Gastrocnemius medialis (tissue), 4 donors: ENCODE data around the gene IL17C. TPM values are rescaled to one million over a fixed set of nuclear protein-coding genes. Genes with fewer than 3 reads are reported as not detected.
A peak's percentile ranks its signal among the peaks of the same experiment; 100 is the strongest.

Experiments used
- ATAC-seq, 2 donors: fragments of 150-250 bp; one replicate each; pipeline ENCODE4 v1.9.1; 2016
- DNase-seq, 2 donors: peaks; one replicate each; pipeline ENCODE4 v3.0.0-alpha.2; 2019
- H3K27ac ChIP-seq, 4 donors: fragments of 200-600 bp; sonication (generic); 1 replicate in 1 of 4; 2 replicates in 3 of 4; pipeline ENCODE4 v1.5.1; 2016 to 2018; ENCODE audit warnings: mild to moderate bottlenecking in 2 of 4, moderate library complexity in 1 of 4
- H3K27me3 ChIP-seq, 3 donors: fragments of 200-600 bp; sonication (generic) in 2 of 3; 1 replicate in 1 of 3; 2 replicates in 2 of 3; pipeline versions ENCODE4 v1.5.1 to v1.6.0; 2016 to 2019; ENCODE audit warnings: mild to moderate bottlenecking in 1 of 3, moderate library complexity in 1 of 3
- H3K36me3 ChIP-seq, 2 donors: fragments of 200-600 bp; sonication (generic) in 1 of 2; one replicate each; pipeline ENCODE4 v1.5.1; 2017 to 2018
- H3K4me1 ChIP-seq, 2 donors: fragments of 200-600 bp; sonication (generic) in 1 of 2; one replicate each; pipeline ENCODE4 v1.5.1; 2016 to 2017; ENCODE audit warnings: mild to moderate bottlenecking in 2 of 2
- H3K4me3 ChIP-seq, 4 donors: fragments of 200-600 bp; sonication (generic) in 3 of 4; 1 replicate in 1 of 4; 2 replicates in 3 of 4; pipeline ENCODE4 v1.5.1; 2016 to 2019; ENCODE audit warnings: mild to moderate bottlenecking in 2 of 4
- H3K9me3 ChIP-seq, 3 donors: fragments of 200-600 bp; sonication (generic) in 2 of 3; 1 replicate in 1 of 3; 2 replicates in 2 of 3; pipeline ENCODE4 v1.5.1; 2016 to 2019
- POLR2A ChIP-seq, 2 donors: fragments of 450-650 bp; IDR thresholded peaks; one replicate each; pipeline ENCODE4 v1.6.1; 2017; ENCODE audit warnings: antibody characterized with exemption in 2 of 2, mild to moderate bottlenecking in 2 of 2, moderate library complexity in 2 of 2
- in situ Hi-C, 4 donors: fragments of 200-750 bp; cut with MboI; loops; one replicate each; pipeline versions ENCODE4 v1.15.0 to v1.8.0; 2017; ENCODE audit warnings: low sequenced_read_pairs in 4 of 4
- intact Hi-C: fragments of 100-400 bp; cut with DNase I; formaldehyde crosslinking; loops from one replicate; pipeline ENCODE4 v1.15.1; 2023; ENCODE audit warnings: low total_unique reads
- total RNA-seq, 4 donors: library from RNA; depleted of rRNA; stranded (reverse); fragments of >200 nt; gene quantifications; one replicate each; pipeline versions ENCODE4 v1.1.0 to v1.2.3, GENCODE V29; 2016
- TF ChIP-seq, protein P1 (sequence below), 5 experiments: fragments of 450-650 bp in 3 of 5; fragments of 200-600 bp in 2 of 5; sonication (generic) in 2 of 5; IDR thresholded peaks in 4 of 5; conservative IDR thresholded peaks in 1 of 5; 1 replicate in 4 of 5; 2 replicates in 1 of 5; pipeline ENCODE4 v1.5.1; 2016 to 2019; ENCODE audit warnings: antibody characterized with exemption in 5 of 5, mild to moderate bottlenecking in 3 of 5, moderate library complexity in 3 of 5

The IL17C gene
- total RNA-seq, 4 donors from 2014 or later = not detected

DNA sequence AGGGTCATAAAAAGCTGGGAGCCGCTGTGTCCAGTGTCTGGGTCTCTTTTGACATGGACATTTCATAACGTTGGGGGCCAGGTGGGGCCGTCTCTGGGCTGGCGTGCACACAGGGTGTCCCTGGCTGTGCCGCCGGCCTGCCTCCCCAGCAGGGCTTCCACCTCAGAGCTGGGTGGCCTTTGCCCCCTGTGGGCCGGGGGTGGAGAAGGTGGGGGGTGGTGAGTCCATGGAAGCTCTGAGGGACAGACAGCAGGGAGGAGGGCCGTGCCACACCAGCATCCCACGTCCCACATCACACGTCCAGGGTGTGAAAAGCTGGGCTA is 48.8 kb downstream of the IL17C start:
- ATAC-seq (no peak), DNase-seq (no peak)
- TF ChIP-seq, protein P1, sequence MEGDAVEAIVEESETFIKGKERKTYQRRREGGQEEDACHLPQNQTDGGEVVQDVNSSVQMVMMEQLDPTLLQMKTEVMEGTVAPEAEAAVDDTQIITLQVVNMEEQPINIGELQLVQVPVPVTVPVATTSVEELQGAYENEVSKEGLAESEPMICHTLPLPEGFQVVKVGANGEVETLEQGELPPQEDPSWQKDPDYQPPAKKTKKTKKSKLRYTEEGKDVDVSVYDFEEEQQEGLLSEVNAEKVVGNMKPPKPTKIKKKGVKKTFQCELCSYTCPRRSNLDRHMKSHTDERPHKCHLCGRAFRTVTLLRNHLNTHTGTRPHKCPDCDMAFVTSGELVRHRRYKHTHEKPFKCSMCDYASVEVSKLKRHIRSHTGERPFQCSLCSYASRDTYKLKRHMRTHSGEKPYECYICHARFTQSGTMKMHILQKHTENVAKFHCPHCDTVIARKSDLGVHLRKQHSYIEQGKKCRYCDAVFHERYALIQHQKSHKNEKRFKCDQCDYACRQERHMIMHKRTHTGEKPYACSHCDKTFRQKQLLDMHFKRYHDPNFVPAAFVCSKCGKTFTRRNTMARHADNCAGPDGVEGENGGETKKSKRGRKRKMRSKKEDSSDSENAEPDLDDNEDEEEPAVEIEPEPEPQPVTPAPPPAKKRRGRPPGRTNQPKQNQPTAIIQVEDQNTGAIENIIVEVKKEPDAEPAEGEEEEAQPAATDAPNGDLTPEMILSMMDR (IDR thresholded peaks at IDR 0.05 in 4 of 5, conservative IDR thresholded peaks at IDR 0.05 in 1 of 5) = no peak
- TF ChIP-seq POLR2A (IDR thresholded peaks at IDR 0.05) = no peak
- H3K36me3 ChIP-seq = no peaks in the 10 kb centered on the region
- peaks cover 16 to 31% of the 10 kb centered on the region in 2 donors for H3K4me1 ChIP-seq
- intact Hi-C loops (loop anchor here (2.0 kb wide), 2 partner anchors 20 to 484 kb away; partner anchors contain the start of genes CDH15, CTU2 and RNF166), in situ Hi-C loops (no loop called here)
- no peaks in the 10 kb centered on the region for H3K27me3 ChIP-seq
- H3K27ac ChIP-seq = peak overlapping the region; percentile 82 to 96 (median 88)
- peak overlapping the region in 1 of 4 donors; percentile 68 for H3K4me3 ChIP-seq
- H3K9me3 ChIP-seq = no peaks in the 10 kb centered on the region

GRCh38 chr16:88687676-88688012 is 49.3 kb downstream of the IL17C start:
- peaks cover 16 to 31% of the 10 kb centered on the region in 2 donors for H3K4me1 ChIP-seq
- intact Hi-C loops = loop anchor here (2.0 kb wide), 2 partner anchors 19 to 483 kb away; partner anchors contain the start of genes CDH15, CTU2 and RNF166
- H3K36me3 ChIP-seq = no peaks in the 10 kb centered on the region
- H3K9me3 ChIP-seq = no peaks in the 10 kb centered on the region
- TF ChIP-seq, protein P1 (IDR thresholded peaks at IDR 0.05 in 4 of 5, conservative IDR thresholded peaks at IDR 0.05 in 1 of 5) = no peak
- TF ChIP-seq POLR2A (IDR thresholded peaks at IDR 0.05) = no peak
- H3K27me3 ChIP-seq = no peaks in the 10 kb centered on the region
- peak in 1 of 2 donors; percentile 0 for ATAC-seq
- DNase-seq = no peak
- in situ Hi-C loops = no loop called here
- no peak overlapping the region for H3K4me3 ChIP-seq
- H3K27ac ChIP-seq = peak overlapping the region; percentile 82 to 96 (median 88)

DNA sequence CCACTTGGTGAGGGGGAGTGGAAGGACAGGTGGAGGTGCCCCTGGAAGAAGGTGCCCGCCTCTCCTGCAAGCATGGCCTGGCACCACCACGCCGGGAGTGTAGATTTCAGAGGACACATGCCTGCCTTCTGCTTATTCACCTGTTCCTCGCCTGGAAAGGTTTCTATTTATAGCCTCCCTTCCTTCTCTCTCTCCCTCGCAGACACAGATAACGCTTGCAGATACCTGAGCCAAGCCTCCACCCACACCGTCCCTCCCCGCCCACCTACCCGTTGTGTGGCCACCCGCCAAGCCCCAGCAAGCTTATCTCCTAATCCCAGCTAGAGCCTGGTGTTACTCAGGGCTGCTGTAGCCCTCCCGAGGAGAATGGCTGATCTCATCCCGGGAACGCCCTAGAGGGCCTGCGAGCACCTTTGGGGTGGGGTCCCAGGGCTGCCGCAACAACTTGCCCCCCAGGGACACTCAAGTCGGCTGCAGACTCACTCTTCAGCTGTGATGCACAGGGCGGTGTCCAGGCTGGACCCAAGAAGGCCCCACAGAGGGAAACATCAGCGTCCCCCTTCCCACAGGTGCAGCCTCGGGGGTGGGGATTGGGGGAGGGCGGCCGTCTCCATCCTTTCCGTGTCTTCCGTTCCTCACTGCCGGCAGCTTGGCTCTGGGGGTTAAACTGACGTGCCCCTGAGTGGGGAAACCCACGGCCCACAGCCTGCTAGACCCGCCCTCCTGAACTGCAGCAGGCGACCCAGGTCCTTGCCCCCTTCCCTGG is 49.8 kb downstream of the IL17C start:
- TF ChIP-seq POLR2A (IDR thresholded peaks at IDR 0.05) = peak; percentile 32 to 33
- TF ChIP-seq, protein P1 (IDR thresholded peaks at IDR 0.05 in 4 of 5, conservative IDR thresholded peaks at IDR 0.05 in 1 of 5) = no peak
- H3K9me3 ChIP-seq = no peaks in the 10 kb centered on the region
- in situ Hi-C loops (no loop called here), intact Hi-C loops (no loop called here)
- peaks cover 16 to 31% of the 10 kb centered on the region in 2 donors for H3K4me1 ChIP-seq
- H3K36me3 ChIP-seq = no peaks in the 10 kb centered on the region
- no peak overlapping the region for H3K4me3 ChIP-seq
- peak; percentile 61 to 80 for DNase-seq
- no peaks in the 10 kb centered on the region for H3K27me3 ChIP-seq
- peak overlapping the region; percentile 82 to 96 (median 88) for H3K27ac ChIP-seq
- peak; percentile 78 to 82 for ATAC-seq

Other genes with a start within 250 kb of the IL17C start
- under 1 TPM; 0.31 to 0.71 (median 0.56) TPM for gene ZFPM1, start 185.3 kb upstream of the IL17C start, total RNA-seq
- 10 to 100 TPM; 10.9 to 20.5 (median 18.4) TPM for gene ZC3H18, start 68.2 kb upstream of the IL17C start, total RNA-seq
- gene CYBA, start 12.5 kb downstream of the IL17C start, total RNA-seq = 10 to 100 TPM in 3 of 4 donors, 1 to 10 TPM in 1; 5.1 to 33.2 (median 28.7) TPM
- 10 to 100 TPM in 3 of 4 donors, 1 to 10 TPM in 1; 9.0 to 16.3 (median 13.4) TPM for gene MVD, start 24.5 kb downstream of the IL17C start, total RNA-seq
- 1 to 10 TPM; 1.2 to 2.2 (median 1.6) TPM for gene SNAI3, start 47.9 kb downstream of the IL17C start, total RNA-seq
- 10 to 100 TPM; 22.9 to 32.5 (median 26.1) TPM for gene RNF166, start 67.8 kb downstream of the IL17C start, total RNA-seq
- gene CTU2, start 67.9 kb downstream of the IL17C start, total RNA-seq = 10 to 100 TPM; 11.1 to 17.7 (median 14.1) TPM
- 10 to 100 TPM in 3 of 4 donors, 1 to 10 TPM in 1; 9.0 to 37.0 (median 16.5) TPM for gene PIEZO1, start 146.6 kb downstream of the IL17C start, total RNA-seq
- gene CDT1, start 165.2 kb downstream of the IL17C start, total RNA-seq = 1 to 10 TPM in 1 of 4 donors, under 1 TPM in 2, not detected in 1; 0.31 to 2.5 (median 0.42) TPM
- gene APRT, start 173.4 kb downstream of the IL17C start, total RNA-seq = 10 to 100 TPM; 56.2 to 78.7 (median 62.4) TPM
- gene GALNS, start 218.4 kb downstream of the IL17C start, total RNA-seq = 10 to 100 TPM in 2 of 4 donors, 1 to 10 TPM in 2; 8.8 to 14.7 (median 10.0) TPM
- 10 to 100 TPM; 17.8 to 27.9 (median 20.5) TPM for gene TRAPPC2L, start 218.6 kb downstream of the IL17C start, total RNA-seq
- gene PABPN1L, start 228.1 kb downstream of the IL17C start, total RNA-seq = not detected